Large intestine (tissue), 3 donors: ENCODE results near the gene MVD. TPM values are rescaled to one million over a fixed set of nuclear protein-coding genes. Genes with fewer than 3 reads are reported as not detected.

Experiments used
- DNase-seq, 2 donors: peaks; one replicate each; pipeline versions ENCODE4 v3.0.0 to v3.0.0-alpha.2; 2013
- H3K27ac ChIP-seq: one replicate; pipeline ENCODE4 v1.5.1; 2013; ENCODE audit warnings: low read length
- H3K27me3 ChIP-seq: 2 replicates; pipeline ENCODE4 v1.6.1; 2013; ENCODE audit warnings: low read length; ENCODE audit not compliant: control insufficient read depth, insufficient read depth
- H3K36me3 ChIP-seq: 2 replicates; pipeline ENCODE4 v1.6.1; 2013; ENCODE audit warnings: low read length; ENCODE audit not compliant: control insufficient read depth, insufficient read depth
- H3K4me1 ChIP-seq: one replicate; pipeline ENCODE4 v1.6.1; 2013; ENCODE audit warnings: low read length; ENCODE audit not compliant: control insufficient read depth, insufficient read depth
- H3K4me3 ChIP-seq: one replicate; pipeline ENCODE4 v1.5.1; 2013; ENCODE audit warnings: low read length
- H3K9me3 ChIP-seq: one replicate; pipeline ENCODE4 v1.6.1; 2013; ENCODE audit warnings: mild to moderate bottlenecking, low read depth, low read length, moderate library complexity; ENCODE audit not compliant: control insufficient read depth
- WGBS: methylation state at CpG from one replicate; pipeline ENCODE4 v1.1.5; 2013; ENCODE audit warnings: low lambda C conversion rate; ENCODE audit not compliant: insufficient coverage; 5-methylcytosine and 5-hydroxymethylcytosine counted together
- polyA plus RNA-seq: library from polyadenylated mRNA; unstranded; fragments of 120-200 nt; gene quantifications from one replicate; pipeline ENCODE4 v1.2.1, GENCODE V29; 2013

MVD gene
- polyA plus RNA-seq, 1 donor = 41.0 TPM

GRCh38 chr16:88649195-88649923 lies 13.5 kb downstream of the MVD start:
- Histone ChIP-seq H3K36me3 (peaks cover 18% of the 10 kb centered on the region), H3K27me3 (no peaks in the 10 kb centered on the region), H3K27ac (peak overlapping the region; percentile 66), H3K4me1 (peaks cover 22% of the 10 kb centered on the region), H3K4me3 (peak overlapping the region; percentile 81), H3K9me3 (peaks cover 9% of the 10 kb centered on the region)
- DNase-seq = no peak
- no CpG with 5 or more reads among the region's 20 CpGs for WGBS

DNA sequence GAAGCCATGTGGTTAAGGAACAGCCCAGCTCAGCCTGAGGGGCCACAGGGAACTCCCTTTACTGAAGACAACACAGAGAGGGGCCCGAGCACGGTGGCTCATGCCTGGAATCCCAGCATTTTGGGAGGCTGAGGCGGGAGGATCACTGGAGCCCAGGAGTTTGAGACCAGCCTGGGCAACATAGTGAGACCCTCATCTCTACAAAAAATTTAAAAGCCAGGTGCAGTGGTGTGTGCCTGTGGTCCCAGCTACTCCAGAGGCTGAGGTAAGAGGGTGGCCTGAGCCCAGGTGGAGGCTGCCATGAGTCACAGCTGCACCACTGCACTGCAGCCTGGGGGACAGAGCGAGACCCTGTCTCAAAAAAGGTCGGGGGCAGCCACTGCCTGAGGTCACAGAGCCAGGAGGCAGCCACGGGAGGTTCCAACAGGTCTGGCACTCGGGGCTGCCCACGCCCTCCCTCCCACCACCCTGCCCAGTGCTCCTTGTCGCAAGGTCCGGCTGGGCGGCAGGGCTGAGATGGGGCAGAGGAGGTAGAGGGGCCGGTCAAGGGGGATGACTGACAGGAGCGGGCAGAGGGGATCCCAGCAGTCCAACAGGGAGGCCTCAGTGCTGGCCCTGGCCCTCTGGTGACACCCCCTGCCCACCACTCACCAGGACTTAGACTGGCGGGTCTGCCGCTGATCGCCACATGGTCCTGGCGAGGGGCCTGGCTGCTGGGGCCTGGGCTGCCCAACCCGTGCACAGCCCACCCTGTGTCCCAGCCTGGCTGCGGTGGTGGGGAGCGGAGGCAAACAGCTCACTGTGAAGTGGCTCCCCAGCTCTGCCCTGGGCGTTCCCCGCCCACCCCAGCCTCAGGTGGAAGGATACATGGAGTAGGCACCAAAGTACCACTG lies 15.5 kb downstream of the MVD start:
- DNase-seq = no peak
- Histone ChIP-seq H3K4me1 (peaks cover 22% of the 10 kb centered on the region), H3K4me3 (no peak overlapping the region), H3K27me3 (no peaks in the 10 kb centered on the region), H3K27ac (no peak overlapping the region), H3K36me3 (peaks cover 17% of the 10 kb centered on the region), H3K9me3 (peaks cover 12% of the 10 kb centered on the region)
- no CpG with 5 or more reads among the region's 22 CpGs for WGBS

DNA sequence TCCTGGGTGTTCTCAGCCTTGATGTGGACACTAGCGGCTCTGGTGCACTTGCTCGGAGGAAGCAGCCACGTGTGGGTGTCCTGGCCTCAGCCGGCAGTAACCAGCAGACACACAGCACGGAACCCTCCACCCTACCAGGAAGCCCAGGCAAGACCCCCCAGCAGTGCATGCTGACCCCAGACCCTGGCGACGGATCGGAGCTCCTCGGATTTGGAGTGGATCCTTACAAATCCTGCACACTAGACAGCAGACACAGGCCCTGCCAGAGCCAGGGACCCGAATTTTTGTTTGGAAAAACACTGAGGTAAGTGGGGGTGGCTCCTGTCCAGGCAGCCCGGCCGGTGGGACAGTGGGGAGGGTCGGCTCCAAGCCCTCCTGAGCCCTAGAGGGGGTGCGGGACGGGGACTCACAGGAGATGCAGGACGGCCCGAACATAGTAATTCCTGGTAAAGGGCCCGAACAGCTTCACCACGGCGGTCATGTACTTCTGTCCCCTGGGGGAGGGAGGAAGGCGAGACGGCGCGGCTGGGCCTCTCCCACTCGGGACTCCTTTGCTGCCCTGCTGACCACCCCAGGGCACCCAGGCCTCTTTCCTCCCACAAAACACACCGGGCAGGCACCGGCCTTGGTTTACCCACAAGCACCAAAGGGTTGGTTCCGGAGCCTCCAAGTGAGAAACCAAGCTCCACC lies 16.4 kb downstream of the MVD start:
- Histone ChIP-seq H3K9me3 (peaks cover 12% of the 10 kb centered on the region), H3K4me1 (peaks cover 19% of the 10 kb centered on the region), H3K27ac (no peak overlapping the region), H3K36me3 (peaks cover 17% of the 10 kb centered on the region), H3K27me3 (no peaks in the 10 kb centered on the region), H3K4me3 (no peak overlapping the region)
- DNase-seq = no peak
- WGBS = no CpG with 5 or more reads among the region's 28 CpGs

- no peak for DNase-seq
- Histone ChIP-seq H3K36me3 (peaks cover 17% of the 10 kb centered on the region), H3K4me3 (no peak overlapping the region), H3K4me1 (peaks cover 14% of the 10 kb centered on the region), H3K27ac (no peak overlapping the region), H3K27me3 (peaks cover under 1% of the 10 kb centered on the region), H3K9me3 (peaks cover 12% of the 10 kb centered on the region)
- WGBS = no CpG with 5 or more reads among the region's 23 CpGs
Measured at GRCh38 chr16:88645941-88646340, 16.9 kb downstream of the MVD start.

DNA sequence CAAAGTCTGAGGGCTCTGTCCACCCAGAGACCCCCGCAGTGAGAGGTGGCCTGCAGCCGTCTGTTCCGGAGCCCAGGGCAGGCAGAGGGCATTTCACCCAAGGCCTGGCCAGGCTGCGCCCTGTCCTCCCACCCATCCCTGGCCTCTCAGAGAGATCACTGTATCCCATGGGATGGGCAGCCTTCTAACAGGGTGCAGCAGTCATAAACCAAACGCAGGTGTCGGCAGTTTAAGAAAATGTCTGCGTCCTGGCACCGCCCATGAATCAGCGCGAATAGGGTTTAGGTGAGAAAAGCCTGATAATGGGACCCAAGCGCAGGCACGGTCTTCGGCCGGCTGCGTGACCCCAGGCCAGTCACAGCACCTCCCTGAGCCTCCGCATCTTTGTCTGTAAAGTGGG lies 17.4 kb downstream of the MVD start:
- WGBS = no CpG with 5 or more reads among the region's 16 CpGs
- no peak for DNase-seq
- Histone ChIP-seq H3K27ac (no peak overlapping the region), H3K4me1 (peaks cover 14% of the 10 kb centered on the region), H3K36me3 (peaks cover 17% of the 10 kb centered on the region), H3K4me3 (no peak overlapping the region), H3K27me3 (peaks cover 5% of the 10 kb centered on the region), H3K9me3 (peaks cover 12% of the 10 kb centered on the region)

- no peak for DNase-seq
- no peak overlapping the region for H3K4me3 ChIP-seq
- peaks cover 24% of the 10 kb centered on the region for H3K27me3 ChIP-seq
- no CpG with 5 or more reads among the region's 9 CpGs for WGBS
- H3K36me3 ChIP-seq = peaks cover 17% of the 10 kb centered on the region
- no peak overlapping the region for H3K27ac ChIP-seq
- peaks cover 16% of the 10 kb centered on the region for H3K4me1 ChIP-seq
- H3K9me3 ChIP-seq = peaks cover 23% of the 10 kb centered on the region
Measured at GRCh38 chr16:88643644-88643932, 19.3 kb downstream of the MVD start.

- Histone ChIP-seq H3K27me3 (peaks cover 29% of the 10 kb centered on the region), H3K4me3 (no peak overlapping the region), H3K9me3 (peaks cover 23% of the 10 kb centered on the region), H3K36me3 (peaks cover 17% of the 10 kb centered on the region), H3K27ac (no peak overlapping the region), H3K4me1 (peaks cover 17% of the 10 kb centered on the region)
- DNase-seq = no peak
- WGBS = no CpG with 5 or more reads among the region's 58 CpGs
Measured at GRCh38 chr16:88642881-88643643, 19.8 kb downstream of the MVD start.

- Histone ChIP-seq H3K27me3 (peaks cover 35% of the 10 kb centered on the region), H3K4me1 (peaks cover 17% of the 10 kb centered on the region), H3K36me3 (peaks cover 13% of the 10 kb centered on the region), H3K27ac (no peak overlapping the region), H3K9me3 (peaks cover 17% of the 10 kb centered on the region), H3K4me3 (no peak overlapping the region)
- WGBS = no CpG with 5 or more reads among the region's 17 CpGs
- DNase-seq = no peak
Measured at GRCh38 chr16:88640498-88641247, 22.2 kb downstream of the MVD start.

DNA sequence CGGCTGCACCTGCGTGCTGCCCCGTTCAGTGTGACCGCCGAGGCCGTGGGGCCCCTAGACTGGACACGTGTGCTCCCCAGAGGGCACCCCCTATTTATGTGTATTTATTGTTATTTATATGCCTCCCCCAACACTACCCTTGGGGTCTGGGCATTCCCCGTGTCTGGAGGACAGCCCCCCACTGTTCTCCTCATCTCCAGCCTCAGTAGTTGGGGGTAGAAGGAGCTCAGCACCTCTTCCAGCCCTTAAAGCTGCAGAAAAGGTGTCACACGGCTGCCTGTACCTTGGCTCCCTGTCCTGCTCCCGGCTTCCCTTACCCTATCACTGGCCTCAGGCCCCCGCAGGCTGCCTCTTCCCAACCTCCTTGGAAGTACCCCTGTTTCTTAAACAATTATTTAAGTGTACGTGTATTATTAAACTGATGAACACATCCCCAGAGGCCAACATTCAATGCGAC lies 22.8 kb downstream of the MVD start:
- H3K4me1 ChIP-seq = peaks cover 17% of the 10 kb centered on the region
- H3K4me3 ChIP-seq = no peak overlapping the region
- no peak for DNase-seq
- peaks cover 13% of the 10 kb centered on the region for H3K9me3 ChIP-seq
- no peak overlapping the region for H3K27ac ChIP-seq
- WGBS = no CpG with 5 or more reads among the region's 13 CpGs
- H3K27me3 ChIP-seq = peaks cover 40% of the 10 kb centered on the region
- H3K36me3 ChIP-seq = peaks cover 9% of the 10 kb centered on the region
